ENCODE data around the gene ARL2BP.
"Not testable (repeated sequence)": the region's sequence is repeated elsewhere in the genome, so short reads cannot be mapped to it uniquely, and the experiment has no call there.

ARL2BP gene

GRCh38 chr16:57264950-57265371, 19.9 kb downstream of the ARL2BP start:
- peak; percentile 4 for DNase-seq

GRCh38 chr16:57265850-57266530, 20.9 kb downstream of the ARL2BP start:
- DNase-seq: peak; percentile 35

GRCh38 chr16:57266531-57267260, 21.6 kb downstream of the ARL2BP start:
- DNase-seq: no peak

- not testable (repeated sequence) for DNase-seq
These were observed 22.3 kb downstream of the ARL2BP start for GRCh38 chr16:57267343-57267742.

- DNase-seq: no peak
These were observed 24.0 kb downstream of the ARL2BP start for GRCh38 chr16:57268804-57269800.

GRCh38 chr16:57270221-57271062, 25.4 kb downstream of the ARL2BP start:
- DNase-seq: no peak

- DNase-seq: no peak
These were observed 25.9 kb downstream of the ARL2BP start for GRCh38 chr16:57271063-57271345.

- no peak for DNase-seq
These were observed 26.9 kb downstream of the ARL2BP start for GRCh38 chr16:57271867-57272495.

- DNase-seq: no peak
These were observed 28.3 kb downstream of the ARL2BP start for GRCh38 chr16:57273359-57273758.

GRCh38 chr16:57273826-57274225, 28.8 kb downstream of the ARL2BP start:
- no peak for DNase-seq

- not testable (repeated sequence) for DNase-seq
These were observed 30.9 kb downstream of the ARL2BP start for GRCh38 chr16:57275946-57276345.

GRCh38 chr16:57276596-57276995, 31.5 kb downstream of the ARL2BP start:
- no peak for DNase-seq

GRCh38 chr16:57277586-57277985, 32.5 kb downstream of the ARL2BP start:
- no peak for DNase-seq

- DNase-seq: no peak
These were observed 33.4 kb downstream of the ARL2BP start for GRCh38 chr16:57278494-57278893.

- DNase-seq: no peak
These were observed 35.0 kb downstream of the ARL2BP start for GRCh38 chr16:57279780-57280638.

- DNase-seq: no peak
These were observed 36.7 kb downstream of the ARL2BP start for GRCh38 chr16:57281791-57282190.

- DNase-seq: no peak
These were observed 37.6 kb downstream of the ARL2BP start for GRCh38 chr16:57282510-57283213.

GRCh38 chr16:57283214-57283958, 38.3 kb downstream of the ARL2BP start:
- DNase-seq: peak; percentile 2

- no peak for DNase-seq
These were observed 38.8 kb downstream of the ARL2BP start for GRCh38 chr16:57283959-57284208.
